Astrocyte of the spinal cord (primary cell): ENCODE results near the gene PRODH2.

ENCODE experiments used
- DNase-seq: peaks from one replicate; pipeline ENCODE4 v3.0.0; 2011; ENCODE audit warnings: low read depth, low spot score
- H3K4me3 ChIP-seq: 2 replicates; pipeline ENCODE4 v1.5.1; 2011; ENCODE audit warnings: low read depth, mild to moderate bottlenecking, low read length, moderate library complexity
- CTCF ChIP-seq: IDR thresholded peaks from 2 replicates; pipeline ENCODE4 v1.5.1; 2012; ENCODE audit warnings: low read depth, mild to moderate bottlenecking, low read length, inconsistent platforms
- in situ Hi-C: cut with HindIII; loops from 2 replicates; pipeline ENCODE4 v1.10.0; 2017; ENCODE audit warnings: low sequenced_read_pairs

Gene PRODH2

GRCh38 chr19:35767288-35768081, 45.2 kb downstream of the PRODH2 start:
- no peak for TF ChIP-seq CTCF
- in situ Hi-C loops: no loop called here
- no peak overlapping the region for H3K4me3 ChIP-seq
- DNase-seq: no peak

GRCh38 chr19:35766571-35767104, 46.0 kb downstream of the PRODH2 start:
- in situ Hi-C loops: no loop called here
- H3K4me3 ChIP-seq: no peak overlapping the region
- no peak for TF ChIP-seq CTCF
- no peak for DNase-seq

GRCh38 chr19:35764432-35765315, 48.0 kb downstream of the PRODH2 start:
- no peak for TF ChIP-seq CTCF
- DNase-seq: no peak
- in situ Hi-C loops: no loop called here
- no peak overlapping the region for H3K4me3 ChIP-seq

- in situ Hi-C loops: no loop called here
- no peak for TF ChIP-seq CTCF
- no peak overlapping the region for H3K4me3 ChIP-seq
- no peak for DNase-seq
Observed at GRCh38 chr19:35760711-35761349, 51.8 kb downstream of the PRODH2 start.

- DNase-seq: no peak
- no peak for TF ChIP-seq CTCF
- in situ Hi-C loops: no loop called here
- no peak overlapping the region for H3K4me3 ChIP-seq
Observed at GRCh38 chr19:35759697-35760096, 52.9 kb downstream of the PRODH2 start.
